CD4-positive, alpha-beta memory T cell (primary cell): Measurements from ENCODE around the gene NKX1-2. TPM values are rescaled to one million over a fixed set of nuclear protein-coding genes. Genes with fewer than 3 reads are reported as not detected.

Experiments
- CTCF ChIA-PET: fragments of 350-600 bp; sonication (Branson Sonifier 250); formaldehyde crosslinking; loops from one replicate; lab custom pipeline; 2021; ENCODE audit warnings: inconsistent platforms; ENCODE audit not compliant: partially characterized antibody; lab: Charles Lee
- POLR2A ChIA-PET: fragments of 350-600 bp; sonication (Branson Sonifier 250); formaldehyde crosslinking; loops from one replicate; lab custom pipeline; 2021; ENCODE audit not compliant: partially characterized antibody; lab: Charles Lee
- DNase-seq, 5 donors: peaks; one replicate each; pipeline versions ENCODE4 v3.0.0 to v3.0.0-alpha.2; 2020 to 2022; ENCODE audit warnings: mixed read lengths in 1 of 5
- H3K27ac ChIP-seq: one replicate; pipeline ENCODE4 v1.7.0; 2013; ENCODE audit warnings: low read depth, low read length
- H3K27me3 ChIP-seq: 2 replicates; pipeline ENCODE4 v1.7.0; 2013; ENCODE audit warnings: mild to moderate bottlenecking, low read length, moderate library complexity; ENCODE audit not compliant: insufficient read depth
- H3K36me3 ChIP-seq: 2 replicates; pipeline ENCODE4 v1.7.0; 2013; ENCODE audit warnings: mild to moderate bottlenecking, low read length, moderate library complexity; ENCODE audit not compliant: insufficient read depth
- H3K4me1 ChIP-seq: 2 replicates; pipeline ENCODE4 v1.7.0; 2013; ENCODE audit warnings: mild to moderate bottlenecking, low read length, moderate library complexity; ENCODE audit not compliant: insufficient read depth
- H3K4me3 ChIP-seq, 2 donors: one replicate each; pipeline ENCODE4 v1.7.0; 2013; ENCODE audit warnings: low read length in 2 of 2, mild to moderate bottlenecking in 1 of 2
- H3K9me3 ChIP-seq, 2 donors: one replicate each; pipeline ENCODE4 v1.7.0; 2013; ENCODE audit warnings: low read length in 2 of 2, control low read depth in 1 of 2; ENCODE audit not compliant: control insufficient read depth in 1 of 2
- H3K27ac Mint-ChIP-seq, 7 donors: one replicate each; pipeline ENCODE4 v1.8.0; 2020 to 2021; ENCODE audit warnings: mixed read lengths in 7 of 7, mild to moderate bottlenecking in 6 of 7, inconsistent platforms in 3 of 7, moderate library complexity in 3 of 7
- H3K27me3 Mint-ChIP-seq, 2 donors: one replicate each; pipeline ENCODE4 v1.8.0; 2020 to 2021; ENCODE audit warnings: mixed read lengths in 2 of 2
- H3K36me3 Mint-ChIP-seq, 2 donors: one replicate each; pipeline ENCODE4 v1.8.0; 2020 to 2021; ENCODE audit warnings: mixed read lengths in 2 of 2, inconsistent platforms in 1 of 2, mild to moderate bottlenecking in 1 of 2
- H3K4me1 Mint-ChIP-seq, 4 donors: one replicate each; pipeline ENCODE4 v1.8.0; 2020 to 2021; ENCODE audit warnings: mixed read lengths in 4 of 4, mild to moderate bottlenecking in 1 of 4
- H3K4me3 Mint-ChIP-seq, 8 donors: one replicate each; pipeline ENCODE4 v1.8.0; 2020 to 2021; ENCODE audit warnings: mixed read lengths in 8 of 8, mild to moderate bottlenecking in 7 of 8, moderate library complexity in 6 of 8, inconsistent platforms in 3 of 8
- H3K9me3 Mint-ChIP-seq, 8 donors: one replicate each; pipeline ENCODE4 v1.8.0; 2020 to 2021; ENCODE audit warnings: mixed read lengths in 8 of 8, mild to moderate bottlenecking in 5 of 8, inconsistent platforms in 3 of 8, moderate library complexity in 1 of 8
- intact Hi-C: fragments of 100-400 bp; cut with micrococcal nuclease; formaldehyde crosslinking; loops from one replicate; pipeline ENCODE4 v1.15.1; 2023
- polyA plus RNA-seq, 2 donors: library from polyadenylated mRNA; unstranded; fragments of 300-500 nt; fragmentation: Illumina TruSeq; gene quantifications; one replicate each; pipeline ENCODE4 v1.2.3, GENCODE V29; 2021
- total RNA-seq, 2 experiments: library from RNA; stranded (reverse); gene quantifications; one replicate each; pipeline ENCODE4 v1.2.3, GENCODE V29; 2021

Gene NKX1-2
- total and polyA plus RNA-seq, 4 experiments from 2014 or later: not detected

DNA sequence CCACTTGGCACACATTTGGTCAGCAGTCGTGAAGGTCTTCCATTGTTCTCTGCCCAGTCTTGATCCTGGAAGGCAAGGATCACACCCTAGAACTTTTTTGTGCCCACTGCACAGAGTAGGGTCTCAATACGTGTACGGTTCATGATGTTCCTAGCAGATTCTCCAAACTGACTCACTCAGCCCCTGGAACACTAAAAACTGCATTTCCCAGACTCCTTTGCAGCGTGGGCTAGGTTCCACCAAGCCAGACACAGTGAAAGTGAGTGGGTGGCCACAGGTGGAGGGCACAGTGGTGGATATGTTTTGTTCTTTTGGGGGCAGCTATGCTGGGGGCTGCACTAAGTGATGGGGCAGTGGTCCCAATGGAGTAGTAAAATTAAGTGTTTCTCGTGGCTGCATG, 10.3 kb upstream of the NKX1-2 start:
- no peak overlapping the region for H3K27ac ChIP-seq
- Mint-ChIP-seq H3K36me3 (peaks cover 0 to 1% of the 10 kb centered on the region in 2 donors), H3K27ac (peak overlapping the region in 2 of 7 donors; percentile 19 to 36), H3K9me3 (peaks cover 0 to 2% (median 0%) of the 10 kb centered on the region in 8 donors), H3K4me1 (peaks cover 13 to 25% (median 18%) of the 10 kb centered on the region in 4 donors), H3K4me3 (peak overlapping the region in 1 of 8 donors; percentile 35), H3K27me3 (peaks cover 15% of the 10 kb centered on the region in 2 donors)
- no peaks in the 10 kb centered on the region for H3K36me3 ChIP-seq
- POLR2A ChIA-PET: interaction anchor here (3.0 kb wide), 1 partner anchor 42 kb away, joined by 24 read pairs; the partner anchor contains the start of gene OAT
- CTCF ChIA-PET: interaction anchor here (0.6 to 1.7 kb wide), 3 partner anchors 42 to 466 kb away, joined by 3 to 7 read pairs (median 4); no protein-coding TSS in a partner anchor
- DNase-seq: no peak
- intact Hi-C loops: loop anchor here (2.0 to 5.0 kb wide), 3 partner anchors 285 to 1362 kb away; partner anchors contain the start of genes BCCIP, EEF1AKMT2, FAM53B and UROS
- peaks cover 4% of the 10 kb centered on the region for H3K27me3 ChIP-seq
- no peak overlapping the region for H3K4me3 ChIP-seq
- H3K9me3 ChIP-seq: no peaks in the 10 kb centered on the region
- H3K4me1 ChIP-seq: peaks cover 17% of the 10 kb centered on the region

- intact Hi-C loops: no loop called here
- Histone ChIP-seq H3K9me3 (no peaks in the 10 kb centered on the region), H3K4me1 (peaks cover 10% of the 10 kb centered on the region), H3K27ac (no peak overlapping the region), H3K27me3 (peaks cover 4% of the 10 kb centered on the region), H3K4me3 (no peak overlapping the region), H3K36me3 (no peaks in the 10 kb centered on the region)
- ChIA-PET POLR2A (interaction anchor here (3.0 kb wide), 1 partner anchor 41 kb away, joined by 24 read pairs; the partner anchor contains the start of gene OAT), CTCF (no interaction called here)
- Mint-ChIP-seq H3K36me3 (peaks cover 0 to 1% of the 10 kb centered on the region in 2 donors), H3K4me3 (no peak overlapping the region), H3K4me1 (peaks cover 6 to 18% (median 11%) of the 10 kb centered on the region in 4 donors), H3K9me3 (peaks cover 0 to 2% (median 0%) of the 10 kb centered on the region in 8 donors), H3K27ac (no peak overlapping the region), H3K27me3 (peaks cover 19 to 22% of the 10 kb centered on the region in 2 donors)
- no peak for DNase-seq
Measured at GRCh38 chr10:124459395-124459794, 9.6 kb upstream of the NKX1-2 start.

DNA sequence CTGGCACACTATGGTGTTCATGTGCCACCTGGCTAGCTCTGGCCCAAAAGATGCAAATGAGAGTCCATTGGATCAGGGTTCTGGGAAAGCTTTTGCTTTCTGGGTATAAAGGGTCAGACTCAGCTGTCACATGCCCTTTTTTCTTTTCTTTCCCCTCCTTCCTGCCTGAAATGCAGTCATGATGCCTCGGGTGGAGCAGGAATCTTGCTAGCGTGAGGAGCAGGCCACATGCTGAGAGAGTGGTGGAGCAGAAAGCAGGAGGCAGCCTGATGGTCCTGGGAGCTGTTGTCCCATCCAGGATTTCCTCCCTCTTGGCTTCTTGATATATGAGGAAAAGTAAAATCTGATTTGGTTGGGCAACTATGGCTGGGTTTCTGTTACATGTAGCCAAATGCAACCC, 9.1 kb upstream of the NKX1-2 start:
- Histone ChIP-seq H3K9me3 (no peaks in the 10 kb centered on the region), H3K27ac (no peak overlapping the region), H3K27me3 (peaks cover 8% of the 10 kb centered on the region), H3K4me3 (no peak overlapping the region), H3K4me1 (peaks cover 6% of the 10 kb centered on the region), H3K36me3 (no peaks in the 10 kb centered on the region)
- Mint-ChIP-seq H3K9me3 (peaks cover 0 to 2% (median 0%) of the 10 kb centered on the region in 8 donors), H3K36me3 (peaks cover 0 to 1% of the 10 kb centered on the region in 2 donors), H3K4me3 (no peak overlapping the region), H3K27me3 (peaks cover 20 to 25% of the 10 kb centered on the region in 2 donors), H3K27ac (no peak overlapping the region), H3K4me1 (peaks cover 2 to 14% (median 7%) of the 10 kb centered on the region in 4 donors)
- ChIA-PET CTCF (no interaction called here), POLR2A (no interaction called here)
- no peak for DNase-seq
- intact Hi-C loops: no loop called here

DNA sequence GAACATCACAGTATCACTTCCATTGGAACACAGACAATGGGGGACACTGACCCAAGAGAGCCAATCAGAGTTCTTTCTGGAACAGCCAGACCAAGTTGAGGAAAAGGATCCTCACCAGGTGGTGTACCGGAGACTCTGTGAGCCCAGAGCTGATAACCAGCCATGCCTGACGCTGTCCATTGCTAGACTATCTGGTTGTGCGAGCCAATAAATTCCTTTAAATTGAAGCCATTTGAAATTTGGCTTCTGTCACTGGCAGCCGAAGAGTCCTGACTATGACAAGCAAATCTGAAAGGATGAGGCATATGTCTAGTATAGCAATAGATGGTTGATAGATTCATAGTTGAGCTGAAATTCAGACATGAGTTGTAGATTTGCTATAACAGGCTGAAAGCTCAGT, 8.6 kb upstream of the NKX1-2 start:
- H3K4me1 ChIP-seq: peaks cover 6% of the 10 kb centered on the region
- Mint-ChIP-seq H3K4me1 (peaks cover 2 to 14% (median 7%) of the 10 kb centered on the region in 4 donors), H3K9me3 (peaks cover 0 to 2% (median 0%) of the 10 kb centered on the region in 8 donors), H3K27me3 (peaks cover 24 to 29% of the 10 kb centered on the region in 2 donors), H3K36me3 (peaks cover 0 to 1% of the 10 kb centered on the region in 2 donors), H3K4me3 (no peak overlapping the region), H3K27ac (no peak overlapping the region)
- ChIA-PET POLR2A (no interaction called here), CTCF (no interaction called here)
- peaks cover 9% of the 10 kb centered on the region for H3K27me3 ChIP-seq
- no peak overlapping the region for H3K4me3 ChIP-seq
- no peak for DNase-seq
- no peaks in the 10 kb centered on the region for H3K36me3 ChIP-seq
- no peaks in the 10 kb centered on the region for H3K9me3 ChIP-seq
- no peak overlapping the region for H3K27ac ChIP-seq
- intact Hi-C loops: no loop called here

DNA sequence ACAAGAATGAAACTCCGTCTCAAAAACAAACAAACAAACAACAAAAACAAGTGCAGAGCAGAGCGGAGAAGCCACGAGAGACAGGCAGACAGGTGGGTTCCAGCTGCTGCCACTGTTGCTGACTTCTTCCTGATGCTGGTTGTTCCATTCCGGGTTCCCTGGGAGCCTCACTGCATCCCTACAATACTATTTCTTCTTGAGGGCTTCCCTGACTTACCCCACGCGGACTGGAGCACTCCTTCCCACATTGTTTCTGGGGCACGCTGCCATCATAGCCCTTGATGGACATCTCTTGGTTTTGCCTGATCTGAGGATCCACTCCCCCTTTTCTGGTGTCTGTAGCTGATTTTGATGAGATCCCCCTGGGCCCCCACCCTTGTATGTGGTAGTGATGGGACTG, 5.6 kb upstream of the NKX1-2 start:
- Histone ChIP-seq H3K4me1 (peaks cover under 1% of the 10 kb centered on the region), H3K36me3 (no peaks in the 10 kb centered on the region), H3K9me3 (no peaks in the 10 kb centered on the region), H3K4me3 (no peak overlapping the region), H3K27ac (no peak overlapping the region), H3K27me3 (peaks cover 21% of the 10 kb centered on the region)
- H3K27me3 Mint-ChIP-seq: peaks cover 45 to 51% of the 10 kb centered on the region in 2 donors
- CTCF ChIA-PET: no interaction called here
- POLR2A ChIA-PET: no interaction called here
- intact Hi-C loops: no loop called here
- no peaks in the 10 kb centered on the region for H3K36me3 Mint-ChIP-seq
- DNase-seq: no peak
- no peaks in the 10 kb centered on the region for H3K9me3 Mint-ChIP-seq
- no peak overlapping the region for H3K4me3 Mint-ChIP-seq
- H3K27ac Mint-ChIP-seq: no peak overlapping the region
- H3K4me1 Mint-ChIP-seq: peaks cover under 1 to 12% (median 4%) of the 10 kb centered on the region in 4 donors

- H3K27me3 Mint-ChIP-seq: peaks cover 52 to 58% of the 10 kb centered on the region in 2 donors
- intact Hi-C loops: no loop called here
- no peaks in the 10 kb centered on the region for H3K9me3 Mint-ChIP-seq
- H3K9me3 ChIP-seq: no peaks in the 10 kb centered on the region
- no peak overlapping the region for H3K27ac ChIP-seq
- POLR2A ChIA-PET: no interaction called here
- no peaks in the 10 kb centered on the region for H3K36me3 Mint-ChIP-seq
- H3K4me3 ChIP-seq: no peak overlapping the region
- H3K4me1 Mint-ChIP-seq: peaks cover 6 to 19% (median 11%) of the 10 kb centered on the region in 4 donors
- peaks cover 10% of the 10 kb centered on the region for H3K4me1 ChIP-seq
- H3K27me3 ChIP-seq: peaks cover 27% of the 10 kb centered on the region
- H3K4me3 Mint-ChIP-seq: peak overlapping the region in 1 of 8 donors; percentile 27
- H3K36me3 ChIP-seq: no peaks in the 10 kb centered on the region
- H3K27ac Mint-ChIP-seq: no peak overlapping the region
- CTCF ChIA-PET: no interaction called here
- DNase-seq: no peak
Measured at GRCh38 chr10:124453960-124454610, 4.2 kb upstream of the NKX1-2 start.

DNA sequence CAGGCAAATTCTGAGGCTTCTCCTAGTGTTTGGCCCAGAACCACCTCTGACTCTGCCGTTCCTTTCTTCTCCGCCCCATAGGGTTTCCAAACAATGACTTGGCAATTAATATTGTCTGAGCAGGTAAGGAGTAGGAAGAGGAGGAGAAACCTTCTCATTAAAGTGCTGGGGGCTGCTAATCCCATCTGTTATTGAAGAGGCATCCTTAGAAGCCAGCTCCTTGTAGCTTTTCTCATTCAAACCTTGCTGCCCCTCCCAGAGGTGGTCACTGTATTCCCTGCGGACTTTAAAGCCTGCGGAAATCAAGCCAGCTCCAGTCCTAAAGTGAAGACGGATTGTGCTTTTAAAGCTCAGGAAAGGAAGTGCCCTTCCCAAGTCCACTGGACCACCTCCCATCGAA, 1.4 kb upstream of the NKX1-2 start:
- peak overlapping the region in 1 of 8 donors; percentile 24 for H3K4me3 Mint-ChIP-seq
- H3K9me3 Mint-ChIP-seq: no peaks in the 10 kb centered on the region
- DNase-seq: no peak
- no peak overlapping the region for H3K27ac ChIP-seq
- peaks cover 44% of the 10 kb centered on the region for H3K27me3 ChIP-seq
- H3K27ac Mint-ChIP-seq: peak overlapping the region in 1 of 7 donors; percentile 75
- peaks cover 11 to 33% (median 21%) of the 10 kb centered on the region in 4 donors for H3K4me1 Mint-ChIP-seq
- intact Hi-C loops: no loop called here
- H3K36me3 ChIP-seq: no peaks in the 10 kb centered on the region
- no peaks in the 10 kb centered on the region for H3K36me3 Mint-ChIP-seq
- POLR2A ChIA-PET: no interaction called here
- H3K4me1 ChIP-seq: peaks cover 16% of the 10 kb centered on the region
- H3K27me3 Mint-ChIP-seq: peaks cover 66 to 67% of the 10 kb centered on the region in 2 donors
- H3K4me3 ChIP-seq: no peak overlapping the region
- CTCF ChIA-PET: no interaction called here
- H3K9me3 ChIP-seq: no peaks in the 10 kb centered on the region
